HG03045 (cell line): ENCODE data around the gene ELF2.
"Not testable (repeated sequence)": the region's sequence is repeated elsewhere in the genome, so short reads cannot be mapped to it uniquely, and the experiment has no call there.

Experiments
- ATAC-seq: cut with Tn5 transposase; IDR thresholded peaks from one replicate; pipeline ENCODE4 v1.9.1; 2021; ENCODE audit warnings: mild to moderate bottlenecking, moderate library complexity; ENCODE audit not compliant: unreplicated experiment

The ELF2 gene

GRCh38 chr4:139144911-139145551 lies 32.0 kb downstream of the ELF2 start:
- ATAC-seq = no peak

DNA sequence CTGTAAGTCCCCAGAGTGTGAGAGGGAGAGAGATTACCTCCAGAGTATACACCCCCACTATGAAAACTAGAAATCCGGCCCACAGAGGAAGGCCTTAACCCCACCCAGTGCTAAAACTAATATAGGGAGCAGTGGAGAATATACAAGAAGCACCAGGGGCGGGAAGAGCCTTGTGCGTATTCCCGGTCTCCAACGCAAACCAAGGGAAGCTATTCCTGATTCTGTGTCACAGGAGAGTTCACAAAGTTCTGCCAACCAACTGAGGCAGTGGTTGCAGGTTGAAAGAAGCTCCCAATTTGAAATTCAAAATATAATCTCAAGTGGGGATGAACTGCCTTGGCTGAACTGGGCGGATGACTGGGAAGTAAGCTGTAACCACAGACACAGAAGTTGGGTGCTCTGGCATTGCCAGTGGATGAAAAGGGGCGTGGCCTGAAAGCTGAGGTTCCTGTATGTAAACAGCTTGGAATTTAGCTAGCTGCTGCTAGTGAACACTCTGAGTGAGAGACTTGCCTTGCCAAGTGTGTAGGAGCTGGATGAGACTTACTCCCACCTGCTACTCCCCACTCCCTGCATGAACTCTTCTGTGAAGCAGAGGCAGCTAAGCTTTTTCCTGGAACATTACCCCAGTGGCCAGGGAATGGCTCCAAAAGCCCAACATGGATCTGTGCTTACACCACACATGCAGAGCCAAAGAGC lies 32.7 kb downstream of the ELF2 start:
- no peak for ATAC-seq

DNA sequence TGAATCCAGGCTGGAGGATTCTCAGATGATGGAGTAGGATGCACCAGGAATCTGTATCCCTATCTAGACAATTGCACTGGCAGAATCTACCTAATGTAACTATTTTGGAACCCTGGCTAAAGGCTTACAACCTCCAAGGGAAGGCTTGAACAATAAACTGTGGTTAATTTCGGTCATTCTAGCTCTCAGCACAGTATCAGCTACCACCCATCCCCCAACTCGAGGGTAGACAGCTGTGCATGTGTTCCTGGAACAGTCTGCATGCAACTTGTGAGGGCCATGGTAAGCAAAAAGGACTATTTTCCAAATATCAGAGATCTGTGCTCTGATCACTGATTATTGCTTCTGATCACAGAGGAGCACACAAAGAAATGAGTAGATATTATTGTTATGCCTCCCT lies 34.0 kb downstream of the ELF2 start:
- no peak for ATAC-seq

- ATAC-seq = no peak
These were observed 34.9 kb downstream of the ELF2 start for GRCh38 chr4:139142087-139142486.

GRCh38 chr4:139137763-139138162 lies 39.3 kb downstream of the ELF2 start:
- no peak for ATAC-seq

DNA sequence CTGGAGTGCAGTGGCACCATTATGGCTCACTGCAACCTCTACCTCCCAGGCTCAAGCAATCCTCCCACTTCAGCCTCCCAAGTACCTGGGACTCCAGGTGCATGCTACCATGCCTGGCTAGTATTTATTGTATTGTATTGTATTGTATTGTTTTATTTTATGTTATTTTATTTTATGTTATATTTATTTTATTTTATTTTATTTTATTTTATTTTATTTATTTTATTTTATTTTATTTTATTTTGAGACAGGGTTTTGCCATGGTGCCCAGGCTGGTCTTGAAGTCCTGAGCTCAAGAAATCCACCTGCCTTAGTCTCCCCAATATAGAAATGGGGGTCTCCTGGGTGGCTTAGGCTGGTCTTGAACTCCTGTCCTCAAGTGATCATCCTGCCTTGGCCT lies 42.6 kb downstream of the ELF2 start:
- ATAC-seq = no peak

DNA sequence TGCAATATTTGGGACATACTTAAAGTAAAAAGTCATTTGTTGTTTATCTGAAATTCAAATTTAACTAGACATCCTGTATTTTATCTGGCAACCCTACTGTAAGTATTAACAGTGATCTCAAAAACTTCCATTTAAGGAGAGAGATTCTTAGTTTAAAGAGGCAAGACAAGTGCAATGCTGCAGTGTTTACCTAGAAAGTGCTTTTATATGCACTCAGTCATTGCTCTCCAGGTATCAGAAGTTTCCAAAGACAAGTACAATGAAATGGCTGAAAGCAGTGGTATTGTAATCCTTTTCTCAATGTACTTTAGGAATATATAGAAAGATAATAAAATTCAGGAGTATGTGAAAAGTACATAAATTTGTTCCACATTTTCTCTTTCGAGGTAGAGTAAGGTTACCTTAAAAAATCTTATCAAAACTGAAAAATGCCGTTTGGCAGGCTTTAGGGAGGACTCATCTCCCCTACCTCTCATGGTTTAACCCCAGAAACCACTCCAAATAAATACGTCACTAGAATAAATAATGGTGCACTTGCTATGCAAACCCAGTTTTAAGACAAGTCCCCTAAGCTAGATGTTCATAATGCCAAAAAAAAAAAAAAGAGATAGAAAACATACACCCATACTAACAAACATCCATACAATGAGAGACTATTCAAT lies 45.7 kb downstream of the ELF2 start:
- no peak for ATAC-seq

DNA sequence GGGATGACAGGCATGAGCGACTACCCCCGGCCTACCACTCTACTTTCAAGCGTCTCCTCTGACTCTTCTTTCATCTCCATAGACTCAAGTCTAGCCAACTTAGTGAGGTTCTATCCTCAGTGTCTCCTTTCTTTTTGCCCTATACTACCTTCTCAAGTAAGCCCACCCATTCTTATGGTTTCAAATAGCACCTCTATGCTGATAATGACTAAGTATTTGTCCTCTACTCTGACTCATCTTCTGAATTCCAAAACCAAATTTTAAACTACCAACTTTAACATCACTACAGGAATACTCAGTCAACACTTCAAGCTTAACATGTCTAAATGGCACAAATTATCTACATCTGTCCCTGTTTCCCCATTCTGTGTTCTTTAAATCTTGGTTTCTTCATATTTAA lies 47.8 kb downstream of the ELF2 start:
- ATAC-seq = no peak

DNA sequence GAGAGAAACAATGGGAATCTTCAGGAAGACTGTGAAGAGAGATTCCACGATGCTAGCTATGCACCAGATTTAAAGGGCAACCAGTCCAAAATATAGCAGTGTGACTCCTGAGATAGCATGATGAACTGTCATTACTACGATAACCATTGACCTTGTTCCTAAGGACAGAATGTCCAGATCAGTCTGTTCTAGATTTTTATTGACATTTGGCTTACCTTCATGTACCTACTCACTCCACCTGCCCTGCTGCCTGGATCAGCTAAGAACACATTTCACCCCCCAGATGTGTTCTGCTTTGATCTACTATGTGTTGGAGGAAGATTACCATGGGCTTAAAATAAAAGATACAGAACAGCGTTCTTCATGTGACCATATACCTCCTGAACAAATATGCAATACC lies 50.1 kb downstream of the ELF2 start:
- no peak for ATAC-seq

GRCh38 chr4:139123910-139124309 lies 53.1 kb downstream of the ELF2 start:
- no peak for ATAC-seq

DNA sequence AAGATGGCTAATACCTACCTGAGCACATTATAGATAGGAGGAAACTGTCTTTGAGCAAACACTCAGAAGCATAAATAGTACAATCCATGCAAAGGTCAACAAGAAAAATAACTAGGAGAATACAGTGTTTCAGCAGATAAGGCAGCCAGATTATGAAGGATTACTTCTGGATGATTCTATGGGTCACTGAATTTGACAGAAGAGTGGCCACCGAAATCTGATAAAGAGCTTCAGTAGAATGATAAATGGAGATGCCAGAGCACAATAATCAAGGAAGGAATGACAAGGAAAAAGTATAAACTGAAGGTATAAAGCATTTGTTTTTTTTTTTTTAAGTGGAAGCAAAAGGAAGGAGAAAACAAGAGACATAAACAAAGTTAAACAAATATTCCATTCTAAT lies 58.7 kb downstream of the ELF2 start:
- ATAC-seq = no peak

DNA sequence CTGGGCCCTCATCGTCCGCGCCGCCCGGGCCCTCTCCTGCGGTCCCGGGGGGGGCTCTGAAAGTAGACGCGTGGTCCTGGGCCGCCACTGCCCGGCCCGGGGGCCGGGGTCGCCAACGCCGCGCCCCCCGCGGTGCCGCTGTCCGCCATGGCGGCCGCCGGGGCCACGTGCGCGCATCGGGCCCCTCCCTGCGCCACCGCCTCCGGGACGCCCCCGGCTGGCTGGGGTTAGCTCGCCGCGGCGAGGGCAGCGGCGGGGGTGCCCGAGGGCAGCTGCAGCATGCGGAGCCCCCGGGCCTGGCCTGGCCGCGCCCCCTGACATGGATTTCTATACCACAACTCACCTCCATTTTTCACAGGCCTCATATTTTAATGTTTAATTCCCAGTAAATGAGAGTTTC lies 61.8 kb downstream of the ELF2 start:
- ATAC-seq = no peak

DNA sequence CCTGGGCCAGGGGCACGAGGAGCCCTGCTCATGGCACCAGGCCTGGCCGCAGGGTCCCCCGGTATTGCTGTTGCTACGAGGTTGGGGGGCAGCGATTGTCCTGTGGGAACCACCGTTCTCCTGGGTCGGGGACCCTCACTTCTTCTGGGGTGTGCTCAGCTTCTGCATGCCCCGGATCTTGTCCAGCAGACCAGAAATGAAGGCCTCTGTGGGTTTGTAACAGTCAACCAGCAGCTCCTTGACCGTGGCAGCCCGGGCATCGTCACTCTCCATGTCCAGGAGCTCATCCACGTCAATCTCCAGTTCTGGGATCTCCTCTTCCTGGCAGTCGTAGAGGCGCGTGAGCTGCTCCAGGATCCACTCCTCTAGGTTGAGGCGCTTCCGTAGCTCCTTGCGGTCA lies 62.2 kb downstream of the ELF2 start:
- ATAC-seq = not testable (repeated sequence)

DNA sequence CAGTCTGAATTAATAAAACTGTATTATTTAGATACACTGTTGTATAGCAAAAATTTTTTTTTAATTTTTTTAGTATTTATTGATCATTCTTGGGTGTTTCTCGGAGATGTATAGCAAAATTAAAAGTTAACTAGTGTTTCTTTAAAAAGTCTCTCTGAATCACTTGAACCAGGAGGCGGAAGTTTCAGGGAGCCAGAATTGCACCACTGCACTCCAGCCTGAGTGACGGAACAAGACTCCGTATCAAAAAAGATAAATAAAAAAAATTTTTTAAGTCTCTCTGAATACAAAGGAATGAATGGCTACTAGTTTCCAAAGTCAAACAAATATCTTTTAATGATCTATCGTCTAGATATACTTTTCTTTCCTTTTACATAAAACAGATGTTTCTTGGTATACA lies 64.4 kb downstream of the ELF2 start:
- ATAC-seq = no peak

DNA sequence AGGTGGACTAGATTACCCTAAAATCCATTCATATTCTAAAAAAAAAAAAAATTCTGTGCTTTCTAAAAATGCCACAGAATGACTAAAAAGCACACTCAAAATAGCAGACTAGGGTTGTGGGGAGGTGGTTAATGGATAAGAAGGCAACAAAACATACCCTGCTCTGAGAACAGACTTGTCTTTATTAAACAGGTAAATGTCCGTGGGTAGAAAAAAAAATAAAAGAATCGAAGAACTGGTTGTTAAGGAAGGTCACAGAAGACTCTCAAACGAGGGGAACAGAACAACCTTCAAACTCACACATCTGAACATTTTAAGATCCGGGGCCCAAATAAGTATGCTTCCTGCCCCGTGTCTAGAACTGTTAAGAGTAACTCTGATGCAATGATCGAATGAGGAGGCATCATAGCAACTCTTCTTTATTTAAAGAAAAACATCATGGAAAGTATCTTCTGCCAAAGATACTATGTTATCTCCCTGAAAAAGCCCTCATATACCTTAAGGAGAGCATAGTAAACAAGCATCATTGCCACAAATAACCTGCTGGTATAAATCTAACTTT lies 68.4 kb downstream of the ELF2 start:
- ATAC-seq = no peak

- ATAC-seq = peak; percentile 71
These were observed 77.5 kb downstream of the ELF2 start for GRCh38 chr4:139099366-139099982.

DNA sequence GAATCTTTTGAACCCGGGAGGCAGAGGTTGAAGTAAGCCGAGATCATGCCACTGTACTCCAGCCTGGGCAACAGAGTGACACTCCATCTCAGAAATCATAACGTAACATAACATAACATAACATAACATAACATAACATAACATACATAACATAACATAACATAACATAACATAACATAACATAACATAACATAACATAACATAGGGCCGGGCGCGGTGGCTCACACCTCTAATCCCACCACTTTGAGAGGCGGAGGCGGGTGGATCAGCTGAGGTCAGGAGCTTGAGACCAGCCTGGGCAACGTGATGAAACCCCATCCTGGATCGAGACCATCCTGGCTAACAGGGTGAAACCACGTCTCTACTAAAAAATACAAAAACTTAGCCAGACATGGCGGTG lies 84.7 kb downstream of the ELF2 start:
- ATAC-seq = no peak

GRCh38 chr4:139085141-139085540 lies 91.9 kb downstream of the ELF2 start:
- ATAC-seq = no peak

GRCh38 chr4:139084804-139085093 lies 92.3 kb downstream of the ELF2 start:
- no peak for ATAC-seq

GRCh38 chr4:139083956-139084803 lies 92.8 kb downstream of the ELF2 start:
- ATAC-seq = peak; percentile 57

DNA sequence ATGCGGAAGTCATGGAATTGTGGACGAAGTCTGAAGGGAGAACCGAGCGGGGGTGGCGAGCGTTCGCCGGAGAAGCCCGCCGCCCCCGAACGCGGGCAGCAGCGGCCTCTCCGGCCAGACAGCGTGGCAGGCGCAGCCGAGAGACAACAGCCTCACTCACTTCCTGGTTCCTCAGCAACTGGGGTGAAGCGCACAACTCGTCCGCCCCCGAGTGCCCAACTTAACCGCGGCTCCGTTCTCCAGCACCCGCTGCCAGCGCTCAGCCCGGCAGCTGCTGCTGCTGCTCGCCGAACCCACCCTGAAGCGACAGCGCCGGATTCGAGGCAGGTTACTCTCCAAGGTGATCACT lies 93.4 kb downstream of the ELF2 start:
- peak; percentile 31 for ATAC-seq
